RWPE1 (cell line): ENCODE measurements around the gene USP7.

ENCODE experiments used
- CTCF ChIA-PET: fragments of 350-600 bp; sonication (Branson Sonifier 250); formaldehyde crosslinking; extraction: SDS; loops from one replicate; lab custom pipeline; 2021; lab: Yijun Ruan, JAX
- POLR2A ChIA-PET: fragments of 400-600 bp; formaldehyde crosslinking; extraction: SDS; loops from one replicate; lab custom pipeline; 2020; ENCODE audit warnings: antibody characterized with exemption; ENCODE audit not compliant: low non-redundant PET; lab: Yijun Ruan, JAX
- DNase-seq: peaks from one replicate; pipeline ENCODE4 v3.0.0; 2012; ENCODE audit warnings: low spot score
- H3K27ac ChIP-seq: fragments of 450-650 bp; 2 replicates; pipeline ENCODE4 v1.5.1; 2017
- TF ChIP-seq, protein P1 (sequence below): fragments of 450-650 bp; conservative IDR thresholded peaks from 2 replicates; pipeline ENCODE4 v1.5.1; 2017; ENCODE audit warnings: low read depth, mild to moderate bottlenecking

USP7 gene

DNA sequence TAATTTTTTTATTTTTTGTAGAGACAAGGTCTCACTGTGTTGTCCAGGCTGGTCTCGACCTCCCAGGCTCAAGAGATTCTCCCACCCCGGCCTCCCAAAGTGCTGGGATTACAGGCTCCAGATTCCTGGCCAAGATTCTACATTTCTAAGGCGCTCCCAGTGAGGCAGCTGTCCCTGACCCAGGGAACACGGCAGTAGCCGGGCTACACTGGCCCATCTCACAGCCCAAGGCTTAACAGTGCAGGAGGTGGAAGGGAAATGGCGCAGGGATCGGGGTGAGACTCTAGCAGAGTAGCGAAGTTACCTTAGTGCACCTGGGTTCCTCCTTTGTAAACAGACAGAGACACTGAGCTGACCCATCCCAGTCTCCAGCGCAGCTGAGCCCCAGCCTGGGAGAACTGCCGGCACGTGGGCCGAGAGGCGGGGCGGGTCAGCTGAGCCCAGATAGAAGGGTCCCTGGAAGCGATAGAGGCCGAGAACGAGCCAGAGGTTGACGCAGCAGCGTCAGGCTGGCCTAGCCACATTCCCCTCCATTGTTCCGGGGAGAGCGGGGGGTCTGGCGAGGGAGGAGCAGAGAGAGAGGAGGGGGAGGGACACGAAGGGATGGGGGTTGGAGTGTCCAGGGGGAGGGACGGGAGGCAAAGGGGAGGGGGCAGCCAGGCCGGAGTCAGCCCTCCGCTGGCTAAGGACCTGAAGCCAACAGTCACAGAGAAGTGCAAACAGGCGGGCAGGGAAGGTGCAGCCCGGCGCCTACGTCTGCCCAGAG is 97.4 kb downstream of the USP7 start:
- CTCF ChIA-PET: interaction anchor here (0.5 to 0.7 kb wide), 2 partner anchors 14 to 20 kb away, joined by 4 to 5 read pairs; no protein-coding TSS in a partner anchor

DNA sequence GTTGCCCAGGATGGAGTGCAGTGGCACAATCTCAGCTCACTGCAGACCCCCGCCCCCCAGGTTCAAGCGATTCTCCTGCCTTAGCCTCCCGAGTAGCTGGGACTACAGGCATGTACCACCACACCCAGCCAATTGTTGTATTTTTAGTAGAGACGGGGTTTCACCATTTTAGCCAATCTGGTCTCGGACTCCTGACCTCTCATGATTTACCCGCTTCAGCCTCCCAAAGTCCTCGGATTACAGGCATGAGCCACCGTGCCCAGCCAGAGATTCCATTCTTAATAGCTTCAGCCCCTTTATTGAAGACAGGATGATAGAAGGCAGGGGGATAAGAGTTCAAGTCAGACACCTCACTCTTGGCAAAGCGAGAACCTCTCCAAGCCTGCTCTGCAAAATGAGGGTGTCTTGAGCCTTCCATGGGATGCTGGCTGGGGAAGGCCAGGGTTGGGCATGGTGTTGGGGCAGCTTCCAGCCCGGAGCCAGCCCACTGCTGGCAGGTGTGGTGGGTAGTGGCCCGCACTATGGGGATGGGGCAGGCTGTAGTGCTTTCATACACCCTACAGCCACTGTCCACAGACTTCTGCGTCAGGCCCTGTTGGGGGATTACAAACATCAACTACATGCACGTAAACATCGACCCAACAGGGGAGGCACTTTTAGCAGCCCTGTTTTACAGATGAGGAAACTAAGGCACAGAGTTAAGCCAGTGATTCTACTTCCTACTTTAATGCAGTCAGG is 98.4 kb downstream of the USP7 start:
- TF ChIP-seq, protein P1, sequence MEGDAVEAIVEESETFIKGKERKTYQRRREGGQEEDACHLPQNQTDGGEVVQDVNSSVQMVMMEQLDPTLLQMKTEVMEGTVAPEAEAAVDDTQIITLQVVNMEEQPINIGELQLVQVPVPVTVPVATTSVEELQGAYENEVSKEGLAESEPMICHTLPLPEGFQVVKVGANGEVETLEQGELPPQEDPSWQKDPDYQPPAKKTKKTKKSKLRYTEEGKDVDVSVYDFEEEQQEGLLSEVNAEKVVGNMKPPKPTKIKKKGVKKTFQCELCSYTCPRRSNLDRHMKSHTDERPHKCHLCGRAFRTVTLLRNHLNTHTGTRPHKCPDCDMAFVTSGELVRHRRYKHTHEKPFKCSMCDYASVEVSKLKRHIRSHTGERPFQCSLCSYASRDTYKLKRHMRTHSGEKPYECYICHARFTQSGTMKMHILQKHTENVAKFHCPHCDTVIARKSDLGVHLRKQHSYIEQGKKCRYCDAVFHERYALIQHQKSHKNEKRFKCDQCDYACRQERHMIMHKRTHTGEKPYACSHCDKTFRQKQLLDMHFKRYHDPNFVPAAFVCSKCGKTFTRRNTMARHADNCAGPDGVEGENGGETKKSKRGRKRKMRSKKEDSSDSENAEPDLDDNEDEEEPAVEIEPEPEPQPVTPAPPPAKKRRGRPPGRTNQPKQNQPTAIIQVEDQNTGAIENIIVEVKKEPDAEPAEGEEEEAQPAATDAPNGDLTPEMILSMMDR: no peak
- ChIA-PET POLR2A (no interaction called here), CTCF (no interaction called here)
- no peak for DNase-seq
- peak overlapping the region; percentile 92 for H3K27ac ChIP-seq

More for the DNA sequence above, 97.4 kb downstream of the USP7 start:
- DNase-seq: no peak
- peak overlapping the region; percentile 92 for H3K27ac ChIP-seq
- POLR2A ChIA-PET: no interaction called here
- TF ChIP-seq, protein P1: no peak

DNA sequence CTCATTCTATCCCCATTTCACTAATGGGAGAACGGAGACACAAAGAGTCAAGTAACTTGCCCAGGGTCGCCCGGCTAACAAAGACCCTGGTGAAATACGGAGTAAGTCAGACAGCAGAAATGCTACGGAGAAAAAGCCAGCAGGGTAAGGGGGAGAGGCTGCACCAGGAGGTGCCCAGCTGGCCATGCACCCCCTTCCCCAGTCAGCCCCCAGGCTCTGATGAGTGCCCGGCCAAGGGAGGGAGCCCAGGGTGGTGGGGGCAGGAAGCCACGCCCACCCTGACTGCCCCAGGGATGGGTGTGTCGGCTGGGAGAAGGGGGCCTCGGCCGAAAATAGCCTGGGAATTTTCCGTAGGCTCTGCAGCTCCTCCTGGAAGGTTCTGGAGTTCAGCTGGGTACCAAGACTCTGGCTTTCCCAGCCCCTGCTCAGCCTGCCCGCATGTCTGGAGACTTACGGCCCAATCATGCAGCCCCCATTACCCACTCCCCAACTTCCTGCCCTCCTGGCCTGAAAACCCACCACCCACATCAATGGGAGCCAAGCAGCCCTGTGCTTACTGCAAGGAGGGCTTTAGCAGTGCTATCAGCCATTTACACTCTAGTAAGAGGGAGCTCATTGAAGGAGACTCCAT is 99.1 kb downstream of the USP7 start:
- CTCF ChIA-PET: interaction anchor here (1.0 kb wide), 1 partner anchor 15 kb away, joined by 3 read pairs; no protein-coding TSS in a partner anchor
- POLR2A ChIA-PET: interaction anchor here (1.0 kb wide), 1 partner anchor 10 kb away, joined by 3 read pairs; no protein-coding TSS in a partner anchor
- TF ChIP-seq, protein P1: no peak
- peak overlapping the region; percentile 92 for H3K27ac ChIP-seq
- DNase-seq: no peak

DNA sequence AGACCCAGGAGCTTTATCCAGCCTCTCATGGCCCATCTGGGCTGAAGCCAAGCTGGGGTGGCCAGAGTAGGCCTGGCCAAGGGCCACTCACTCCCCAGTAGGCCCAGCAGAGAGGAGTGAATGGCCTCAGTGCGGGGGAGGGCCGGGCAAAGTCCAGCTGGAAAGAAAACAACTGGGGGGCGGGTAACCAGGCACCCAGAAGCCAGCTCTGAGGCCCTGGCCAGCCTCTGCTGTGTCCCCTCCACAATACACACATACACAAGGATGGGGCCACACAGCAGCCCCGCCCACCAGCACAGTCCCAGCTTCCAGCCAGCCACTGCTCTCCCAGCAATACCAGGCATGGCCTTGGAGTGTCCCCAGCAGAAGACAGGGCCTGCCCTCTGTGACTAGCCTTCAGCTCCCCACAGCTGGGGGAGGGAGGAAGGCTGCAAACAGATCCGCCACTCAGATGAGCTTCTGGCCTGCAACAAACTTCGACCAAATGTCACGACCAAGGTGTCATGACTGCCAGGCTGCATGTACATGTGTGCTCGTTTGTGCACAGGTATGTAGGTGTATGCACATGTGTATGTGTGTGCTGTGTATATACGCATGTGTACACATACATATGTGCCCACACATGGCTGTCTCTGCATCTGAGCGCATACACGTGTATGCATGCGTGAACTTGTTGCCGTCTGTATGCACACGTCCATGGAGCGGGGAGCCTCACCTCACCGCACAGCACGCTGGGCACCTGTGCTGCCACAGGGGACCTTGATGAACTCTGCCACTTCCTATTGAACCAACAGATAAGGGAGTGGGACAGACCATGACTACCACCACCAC is 99.9 kb downstream of the USP7 start:
- TF ChIP-seq, protein P1: no peak
- CTCF ChIA-PET: interaction anchor here (0.9 to 1.0 kb wide), 2 partner anchors 16 to 17 kb away, joined by 3 read pairs; no protein-coding TSS in a partner anchor
- POLR2A ChIA-PET: interaction anchor here (1.0 kb wide), 1 partner anchor 9 kb away, joined by 3 read pairs; no protein-coding TSS in a partner anchor
- DNase-seq: no peak
- peak overlapping the region; percentile 92 for H3K27ac ChIP-seq

DNA sequence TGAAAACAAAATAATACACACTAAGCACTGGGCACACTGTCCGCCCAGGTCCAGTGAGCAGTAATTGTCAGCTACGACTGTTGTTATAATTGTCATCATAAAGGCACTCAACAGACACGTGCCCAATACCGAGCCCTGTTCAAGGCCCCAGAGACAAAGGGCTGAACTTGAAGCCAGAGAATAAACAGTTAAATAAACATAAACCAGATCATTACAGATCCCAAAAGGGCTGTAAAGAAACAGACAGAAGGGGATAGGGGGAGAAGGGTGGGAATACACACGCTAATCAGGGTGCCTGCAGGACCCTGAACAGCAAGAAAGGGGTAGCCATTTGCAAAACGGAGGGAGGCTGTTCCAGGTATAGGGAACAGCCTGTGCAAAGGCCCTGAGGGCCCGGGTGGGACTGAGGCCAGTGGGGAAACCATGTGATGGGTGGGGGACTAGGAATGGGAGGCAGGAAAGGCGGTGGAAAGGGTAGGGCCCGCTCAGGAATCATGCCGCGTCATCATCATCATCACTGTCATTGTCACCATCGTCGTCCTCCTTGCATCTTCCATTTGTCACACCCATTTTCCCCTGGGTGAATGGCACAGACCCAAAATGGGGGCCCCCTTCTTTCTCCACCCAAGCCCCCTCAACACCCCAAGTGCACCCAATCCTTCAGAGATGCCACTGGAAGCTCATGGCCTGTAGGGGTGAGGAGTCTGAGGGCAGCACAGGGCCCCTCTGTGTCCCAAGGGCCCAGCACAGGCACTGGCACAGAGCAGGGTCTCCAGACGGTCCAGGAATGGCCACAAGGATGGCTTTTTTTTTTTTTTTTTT is 101.2 kb downstream of the USP7 start:
- peak overlapping the region; percentile 92 for H3K27ac ChIP-seq
- ChIA-PET CTCF (interaction anchor here (0.6 kb wide), 1 partner anchor 9 kb away, joined by 3 read pairs; no protein-coding TSS in a partner anchor), POLR2A (no interaction called here)
- no peak for DNase-seq
- TF ChIP-seq, protein P1: no peak
